ENCODE data around the gene PPARG.

- TF ChIP-seq, protein P1, sequence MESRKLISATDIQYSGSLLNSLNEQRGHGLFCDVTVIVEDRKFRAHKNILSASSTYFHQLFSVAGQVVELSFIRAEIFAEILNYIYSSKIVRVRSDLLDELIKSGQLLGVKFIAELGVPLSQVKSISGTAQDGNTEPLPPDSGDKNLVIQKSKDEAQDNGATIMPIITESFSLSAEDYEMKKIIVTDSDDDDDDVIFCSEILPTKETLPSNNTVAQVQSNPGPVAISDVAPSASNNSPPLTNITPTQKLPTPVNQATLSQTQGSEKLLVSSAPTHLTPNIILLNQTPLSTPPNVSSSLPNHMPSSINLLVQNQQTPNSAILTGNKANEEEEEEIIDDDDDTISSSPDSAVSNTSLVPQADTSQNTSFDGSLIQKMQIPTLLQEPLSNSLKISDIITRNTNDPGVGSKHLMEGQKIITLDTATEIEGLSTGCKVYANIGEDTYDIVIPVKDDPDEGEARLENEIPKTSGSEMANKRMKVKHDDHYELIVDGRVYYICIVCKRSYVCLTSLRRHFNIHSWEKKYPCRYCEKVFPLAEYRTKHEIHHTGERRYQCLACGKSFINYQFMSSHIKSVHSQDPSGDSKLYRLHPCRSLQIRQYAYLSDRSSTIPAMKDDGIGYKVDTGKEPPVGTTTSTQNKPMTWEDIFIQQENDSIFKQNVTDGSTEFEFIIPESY (IDR thresholded peaks at IDR 0.05): no peak
- TF ChIP-seq EP300 (IDR thresholded peaks at IDR 0.05; ENCODE audit: borderline replicate concordance in 1 of 2, control insufficient read depth in 1 of 2, low read depth in 2 of 2, low read length in 2 of 2): no peak
- TF ChIP-seq, protein P2, sequence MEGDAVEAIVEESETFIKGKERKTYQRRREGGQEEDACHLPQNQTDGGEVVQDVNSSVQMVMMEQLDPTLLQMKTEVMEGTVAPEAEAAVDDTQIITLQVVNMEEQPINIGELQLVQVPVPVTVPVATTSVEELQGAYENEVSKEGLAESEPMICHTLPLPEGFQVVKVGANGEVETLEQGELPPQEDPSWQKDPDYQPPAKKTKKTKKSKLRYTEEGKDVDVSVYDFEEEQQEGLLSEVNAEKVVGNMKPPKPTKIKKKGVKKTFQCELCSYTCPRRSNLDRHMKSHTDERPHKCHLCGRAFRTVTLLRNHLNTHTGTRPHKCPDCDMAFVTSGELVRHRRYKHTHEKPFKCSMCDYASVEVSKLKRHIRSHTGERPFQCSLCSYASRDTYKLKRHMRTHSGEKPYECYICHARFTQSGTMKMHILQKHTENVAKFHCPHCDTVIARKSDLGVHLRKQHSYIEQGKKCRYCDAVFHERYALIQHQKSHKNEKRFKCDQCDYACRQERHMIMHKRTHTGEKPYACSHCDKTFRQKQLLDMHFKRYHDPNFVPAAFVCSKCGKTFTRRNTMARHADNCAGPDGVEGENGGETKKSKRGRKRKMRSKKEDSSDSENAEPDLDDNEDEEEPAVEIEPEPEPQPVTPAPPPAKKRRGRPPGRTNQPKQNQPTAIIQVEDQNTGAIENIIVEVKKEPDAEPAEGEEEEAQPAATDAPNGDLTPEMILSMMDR (IDR thresholded peaks at IDR 0.05 in 2 of 3, conservative IDR thresholded peaks at IDR 0.05 in 1 of 3; ENCODE audit: control insufficient read depth in 2 of 3, extremely low read depth in 1 of 3, insufficient read depth in 1 of 3, low read depth in 3 of 3, low read length in 3 of 3): no peak
- TF ChIP-seq EZH2 (IDR thresholded peaks at IDR 0.05; ENCODE audit: borderline replicate concordance, control insufficient read depth, low read depth, low read length): no peak
- TF ChIP-seq, protein P3, sequence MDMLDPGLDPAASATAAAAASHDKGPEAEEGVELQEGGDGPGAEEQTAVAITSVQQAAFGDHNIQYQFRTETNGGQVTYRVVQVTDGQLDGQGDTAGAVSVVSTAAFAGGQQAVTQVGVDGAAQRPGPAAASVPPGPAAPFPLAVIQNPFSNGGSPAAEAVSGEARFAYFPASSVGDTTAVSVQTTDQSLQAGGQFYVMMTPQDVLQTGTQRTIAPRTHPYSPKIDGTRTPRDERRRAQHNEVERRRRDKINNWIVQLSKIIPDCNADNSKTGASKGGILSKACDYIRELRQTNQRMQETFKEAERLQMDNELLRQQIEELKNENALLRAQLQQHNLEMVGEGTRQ (IDR thresholded peaks at IDR 0.05; ENCODE audit: borderline replicate concordance, low read depth, low read length): no peak
- TF ChIP-seq POLR2A (IDR thresholded peaks at IDR 0.05; ENCODE audit: low read depth, low read length): no peak
- TF ChIP-seq BRCA1 (IDR thresholded peaks at IDR 0.05; ENCODE audit: low read depth, low read length): no peak
- no peak for TF ChIP-seq SUZ12 (IDR thresholded peaks at IDR 0.05; ENCODE audit: unreplicated experiment)
- no peak for TF ChIP-seq DPF2 (IDR thresholded peaks at IDR 0.05)
- TF ChIP-seq, protein P4, sequence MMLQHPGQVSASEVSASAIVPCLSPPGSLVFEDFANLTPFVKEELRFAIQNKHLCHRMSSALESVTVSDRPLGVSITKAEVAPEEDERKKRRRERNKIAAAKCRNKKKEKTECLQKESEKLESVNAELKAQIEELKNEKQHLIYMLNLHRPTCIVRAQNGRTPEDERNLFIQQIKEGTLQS (IDR thresholded peaks at IDR 0.05; ENCODE audit: borderline replicate concordance, extremely low read depth, low read depth, low read length): no peak
- no peak for TF ChIP-seq JUND (IDR thresholded peaks at IDR 0.05; ENCODE audit: low read depth, low read length)
Measured at GRCh38 chr3:12447075-12447474, 158.2 kb downstream of the PPARG start.
